Ammon's horn (tissue), 1 donor: Measurements from ENCODE around the gene ATG4B.
"Not testable (repeated sequence)": the region's sequence is repeated elsewhere in the genome, so short reads cannot be mapped to it uniquely, and the experiment has no call there.

Experiments used
- DNase-seq: peaks from one replicate; pipeline ENCODE4 v3.0.0-alpha.2; 2016; ENCODE audit warnings: low spot score

The ATG4B gene

GRCh38 chr2:241640165-241640795, 2.8 kb downstream of the ATG4B start:
- no peak for DNase-seq

- DNase-seq: no peak
Observed at GRCh38 chr2:241641631-241642030, 4.1 kb downstream of the ATG4B start.

GRCh38 chr2:241645056-241645914, 7.8 kb downstream of the ATG4B start:
- DNase-seq: no peak

GRCh38 chr2:241645915-241646645, 8.6 kb downstream of the ATG4B start:
- no peak for DNase-seq

GRCh38 chr2:241648453-241648852, 11.0 kb downstream of the ATG4B start:
- no peak for DNase-seq

- peak; percentile 54 for DNase-seq
Observed at GRCh38 chr2:241649404-241649803, 11.9 kb downstream of the ATG4B start.

GRCh38 chr2:241649927-241650326, 12.4 kb downstream of the ATG4B start:
- no peak for DNase-seq

GRCh38 chr2:241652142-241652541, 14.6 kb downstream of the ATG4B start:
- DNase-seq: no peak

- DNase-seq: no peak
Observed at GRCh38 chr2:241652722-241653121, 15.2 kb downstream of the ATG4B start.

GRCh38 chr2:241653210-241653750, 15.8 kb downstream of the ATG4B start:
- DNase-seq: no peak

- no peak for DNase-seq
Observed at GRCh38 chr2:241654551-241654950, 17.1 kb downstream of the ATG4B start.

GRCh38 chr2:241655516-241656189, 18.2 kb downstream of the ATG4B start:
- no peak for DNase-seq

GRCh38 chr2:241656190-241656741, 18.8 kb downstream of the ATG4B start:
- no peak for DNase-seq

GRCh38 chr2:241657786-241658254, 20.3 kb downstream of the ATG4B start:
- DNase-seq: no peak

GRCh38 chr2:241658296-241658695, 20.8 kb downstream of the ATG4B start:
- DNase-seq: no peak

- peak; percentile 85 for DNase-seq
Observed at GRCh38 chr2:241659150-241659739, 21.8 kb downstream of the ATG4B start.

- no peak for DNase-seq
Observed at GRCh38 chr2:241660593-241661213, 23.2 kb downstream of the ATG4B start.

GRCh38 chr2:241662731-241663130, 25.2 kb downstream of the ATG4B start:
- not testable (repeated sequence) for DNase-seq

GRCh38 chr2:241665731-241666440, 28.4 kb downstream of the ATG4B start:
- DNase-seq: peak; percentile 57
